Medulla oblongata (tissue), 1 donor: ENCODE data around the gene NSUN2.

Experiments used
- DNase-seq: peaks from one replicate; pipeline ENCODE4 v3.0.0-alpha.2; 2015; ENCODE audit errors: extremely low spot score

Gene NSUN2

GRCh38 chr5:6557807-6558575, 74.9 kb downstream of the NSUN2 start:
- no peak for DNase-seq

GRCh38 chr5:6556802-6557102, 76.1 kb downstream of the NSUN2 start:
- DNase-seq = no peak

GRCh38 chr5:6556089-6556801, 76.6 kb downstream of the NSUN2 start:
- DNase-seq = peak; percentile 50

GRCh38 chr5:6554812-6555211, 78.0 kb downstream of the NSUN2 start:
- DNase-seq = no peak

- DNase-seq = no peak
Measured at GRCh38 chr5:6553972-6554371, 78.9 kb downstream of the NSUN2 start.

- DNase-seq = no peak
Measured at GRCh38 chr5:6552612-6553011, 80.2 kb downstream of the NSUN2 start.

- DNase-seq = no peak
Measured at GRCh38 chr5:6551955-6552313, 80.9 kb downstream of the NSUN2 start.

- DNase-seq = no peak
Measured at GRCh38 chr5:6551287-6551954, 81.4 kb downstream of the NSUN2 start.

- DNase-seq = no peak
Measured at GRCh38 chr5:6550628-6551027, 82.2 kb downstream of the NSUN2 start.
